ENCODE data around the gene SRGAP3.

GRCh38 chr3:9231006-9231405 lies 18.4 kb downstream of the SRGAP3 start:
- TF ChIP-seq CTCF (conservative IDR thresholded peaks at IDR 0.05; ENCODE audit: low read length) (no peak), EZH2phosphoT487 (IDR thresholded peaks at IDR 0.05; ENCODE audit: borderline replicate concordance) (no peak)

Measured in Loucy (cell line).